KOPT-K1 (cell line): ENCODE measurements around the gene LRRN4.

Experiments used
- H3K27ac ChIP-seq: fragments of 200-600 bp; sonication (generic); 2 replicates; pipeline ENCODE4 v1.5.1; 2016; ENCODE audit warnings: antibody characterized with exemption, mild to moderate bottlenecking, low read depth, low read length; ENCODE audit not compliant: poor library complexity, severe bottlenecking
- H3K36me3 ChIP-seq: fragments of 200-600 bp; sonication (generic); 2 replicates; pipeline ENCODE4 v1.5.1; 2017; ENCODE audit warnings: antibody characterized with exemption, mild to moderate bottlenecking, low read length, moderate library complexity; ENCODE audit not compliant: insufficient read depth
- H3K9me3 ChIP-seq: fragments of 200-600 bp; sonication (generic); 2 replicates; pipeline ENCODE4 v1.5.1; 2017; ENCODE audit warnings: antibody characterized with exemption, low read length, mild to moderate bottlenecking; ENCODE audit not compliant: insufficient read depth, poor library complexity, severe bottlenecking

Gene LRRN4

GRCh38 chr20:5990946-5991345, 62.9 kb downstream of the LRRN4 start:
- H3K36me3 ChIP-seq: peaks cover 100% of the 10 kb centered on the region
- no peaks in the 10 kb centered on the region for H3K9me3 ChIP-seq
- no peak overlapping the region for H3K27ac ChIP-seq
